Esophagus squamous epithelium (tissue), 5 donors: Measurements from ENCODE around the gene PLD3. TPM values are rescaled to one million over a fixed set of nuclear protein-coding genes. Genes with fewer than 3 reads are reported as not detected.
"Not testable (repeated sequence)": the region's sequence is repeated elsewhere in the genome, so short reads cannot be mapped to it uniquely, and the experiment has no call there.

Experiments
- DNase-seq: peaks from one replicate; lab custom pipeline; 2025; lab: John Stamatoyannopoulos, UW
- H3K27ac ChIP-seq, 4 donors: fragments of 200-600 bp; sonication (generic); one replicate each; pipeline ENCODE4 v1.5.1; 2016 to 2019; ENCODE audit warnings: mild to moderate bottlenecking in 1 of 4
- H3K27me3 ChIP-seq, 4 donors: fragments of 200-600 bp; sonication (generic); 1 replicate in 3 of 4; 2 replicates in 1 of 4; pipeline versions ENCODE4 v1.5.1 to v1.6.0; 2017 to 2021; ENCODE audit warnings: antibody characterized with exemption in 1 of 4
- H3K36me3 ChIP-seq, 3 donors: fragments of 200-600 bp; sonication (generic); one replicate each; pipeline ENCODE4 v1.5.1; 2016 to 2019
- H3K4me1 ChIP-seq, 3 donors: fragments of 200-600 bp; sonication (generic); one replicate each; pipeline ENCODE4 v1.5.1; 2017 to 2019
- H3K4me3 ChIP-seq, 4 donors: fragments of 200-600 bp; sonication (generic); 1 replicate in 3 of 4; 2 replicates in 1 of 4; pipeline ENCODE4 v1.5.1; 2016 to 2019; ENCODE audit warnings: mild to moderate bottlenecking in 2 of 4, moderate library complexity in 1 of 4
- H3K9me3 ChIP-seq, 3 donors: fragments of 200-600 bp; sonication (generic); one replicate each; pipeline ENCODE4 v1.5.1; 2016 to 2019
- CTCF ChIP-seq, 6 experiments: fragments of 450-650 bp in 4 of 6; fragments of 200-600 bp in 2 of 6; sonication (generic) in 2 of 6; IDR thresholded peaks; one replicate each; pipeline ENCODE4 v1.5.1; 2016 to 2019; ENCODE audit warnings: antibody characterized with exemption in 6 of 6, mild to moderate bottlenecking in 4 of 6, moderate library complexity in 4 of 6
- POLR2A ChIP-seq, 4 donors: fragments of 450-650 bp; IDR thresholded peaks; one replicate each; pipeline ENCODE4 v1.6.1; 2017; ENCODE audit warnings: antibody characterized with exemption in 4 of 4, mild to moderate bottlenecking in 4 of 4, moderate library complexity in 3 of 4
- WGBS, 2 donors: methylation state at CpG; one replicate each; pipeline ENCODE4 v1.1.5; 2018; 5-methylcytosine and 5-hydroxymethylcytosine counted together
- intact Hi-C: fragments of 100-400 bp; cut with DNase I; formaldehyde crosslinking; loops from one replicate; pipeline ENCODE4 v1.15.0; 2022
- total RNA-seq, 4 donors: library from RNA; depleted of rRNA; stranded (reverse); fragments of >200 nt; gene quantifications; one replicate each; pipeline ENCODE4 v1.1.0, GENCODE V29; 2016
- donor health status: DM: yes; HTN: yes; CAD: no.

Gene PLD3
- total RNA-seq, 4 donors from 2014 or later = 56.8 to 163 (median 128) TPM

DNA sequence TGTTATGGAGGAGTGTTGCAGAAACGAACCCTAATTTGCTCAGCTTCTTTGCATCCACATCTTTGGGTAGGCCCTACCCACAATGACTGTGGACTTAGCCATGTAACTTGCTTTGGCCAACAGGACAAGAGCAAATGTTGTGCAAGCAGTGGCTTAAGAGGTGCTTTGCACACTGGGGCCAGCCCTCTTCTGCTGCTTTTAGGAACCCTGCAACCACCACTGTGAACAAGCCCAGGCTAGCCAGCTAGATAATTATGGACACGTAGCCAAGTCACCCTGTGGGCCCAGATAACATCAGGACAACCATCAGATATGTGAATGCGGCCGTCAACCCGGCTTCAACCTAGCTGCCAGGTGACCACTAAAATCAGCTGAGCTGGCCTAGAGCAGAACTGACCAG is 17.4 kb upstream of the PLD3 start:
- Histone ChIP-seq H3K4me1 (peaks cover 0 to 5% (median 0%) of the 10 kb centered on the region in 3 donors), H3K27me3 (no peaks in the 10 kb centered on the region), H3K27ac (no peak overlapping the region), H3K4me3 (no peak overlapping the region), H3K9me3 (no peaks in the 10 kb centered on the region), H3K36me3 (peaks cover 19 to 97% (median 33%) of the 10 kb centered on the region in 3 donors)
- no peak for DNase-seq
- TF ChIP-seq POLR2A (IDR thresholded peaks at IDR 0.05) = no peak
- 71 to 82% methylated on average over 1 to 3 of the region's 5 CpGs for WGBS, 2 donors
- intact Hi-C loops = no loop called here

- TF ChIP-seq POLR2A (IDR thresholded peaks at IDR 0.05) (no peak), CTCF (IDR thresholded peaks at IDR 0.05) (no peak)
- WGBS, 2 donors = 75 to 84% methylated on average over 4 to 6 of the region's 6 CpGs
- no peaks in the 10 kb centered on the region for H3K27me3 ChIP-seq
- H3K9me3 ChIP-seq = no peaks in the 10 kb centered on the region
- no peak overlapping the region for H3K27ac ChIP-seq
- no peak overlapping the region for H3K4me3 ChIP-seq
- H3K36me3 ChIP-seq = peaks cover 15 to 90% (median 22%) of the 10 kb centered on the region in 3 donors
- intact Hi-C loops = no loop called here
- H3K4me1 ChIP-seq = peaks cover 0 to 5% (median 0%) of the 10 kb centered on the region in 3 donors
- no peak for DNase-seq
Measured at GRCh38 chr19:40332669-40333068, 15.8 kb upstream of the PLD3 start.

DNA sequence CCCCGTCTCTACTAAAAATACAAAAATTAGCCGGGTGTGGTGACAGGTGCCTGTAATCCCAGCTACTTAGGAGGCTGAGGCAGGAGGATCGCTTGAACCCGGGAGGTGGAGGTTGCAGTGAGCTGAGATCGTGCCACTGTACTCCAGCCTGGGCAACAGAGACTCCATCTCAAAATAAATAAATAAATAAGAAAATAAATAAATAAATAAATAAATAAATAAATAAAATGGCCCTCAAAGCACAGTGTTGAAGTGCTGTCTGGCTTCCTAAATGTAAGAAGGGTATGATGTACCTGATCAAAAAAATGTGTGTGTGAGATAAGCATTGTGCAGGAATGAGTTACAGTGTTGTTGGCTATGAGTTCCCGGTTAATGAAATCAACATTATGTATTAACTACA is 15.4 kb upstream of the PLD3 start:
- H3K9me3 ChIP-seq, DNase-seq, H3K4me3 ChIP-seq, H3K4me1 ChIP-seq, intact Hi-C loops, H3K27ac ChIP-seq, H3K27me3 ChIP-seq: not testable (repeated sequence)
- 83 to 91% methylated on average over 6 of the region's 6 CpGs for WGBS, 2 donors
- H3K36me3 ChIP-seq = peaks cover 14 to 86% (median 18%) of the 10 kb centered on the region in 3 donors

- Histone ChIP-seq H3K27me3 (no peaks in the 10 kb centered on the region), H3K36me3 (peaks cover 14 to 84% (median 15%) of the 10 kb centered on the region in 3 donors), H3K27ac (no peak overlapping the region), H3K9me3 (no peaks in the 10 kb centered on the region), H3K4me3 (no peak overlapping the region), H3K4me1 (peaks cover 0 to 5% (median 0%) of the 10 kb centered on the region in 3 donors)
- no peak for DNase-seq
- intact Hi-C loops = no loop called here
- no peak for TF ChIP-seq CTCF (IDR thresholded peaks at IDR 0.05)
- TF ChIP-seq POLR2A (IDR thresholded peaks at IDR 0.05) = no peak
Measured at GRCh38 chr19:40335101-40335500, 13.4 kb upstream of the PLD3 start.

DNA sequence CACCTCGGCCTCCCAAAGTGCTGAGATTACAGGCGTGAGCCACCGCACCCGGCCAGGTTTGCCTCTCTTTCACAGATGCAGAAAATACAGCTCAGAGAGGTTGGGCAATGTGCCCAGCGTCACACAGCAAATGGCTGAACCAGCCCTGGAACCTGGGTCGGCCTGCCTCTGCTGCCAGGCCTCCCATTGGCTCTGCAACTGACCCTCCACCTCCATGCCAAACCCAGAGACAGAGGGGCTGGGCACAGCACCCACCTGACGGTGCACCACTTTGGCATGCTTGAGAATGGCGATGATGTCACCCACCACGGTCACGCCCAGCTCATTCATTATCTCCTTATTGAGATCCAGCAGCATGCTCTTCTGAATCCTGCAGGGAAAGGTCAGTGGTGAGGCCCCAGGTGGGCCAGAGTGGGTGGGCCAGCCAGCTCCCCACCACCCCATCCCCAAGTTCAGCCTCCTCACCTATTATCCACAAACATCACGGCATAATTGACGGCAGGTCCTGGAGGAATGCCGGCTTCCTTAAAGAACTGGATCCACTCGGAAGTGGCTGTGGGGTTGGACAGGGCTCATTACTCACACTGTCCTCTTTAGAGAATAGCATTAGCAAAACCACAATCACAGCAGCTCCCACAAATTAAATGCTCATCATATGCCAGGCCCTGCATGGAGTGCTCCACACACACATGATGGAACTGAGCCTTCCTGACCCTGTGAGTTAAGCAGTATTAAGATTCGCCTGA is 12.5 kb upstream of the PLD3 start:
- intact Hi-C loops = no loop called here

More for the DNA sequence above, 12.5 kb upstream of the PLD3 start:
- WGBS, 2 donors = 97 to 100% methylated on average over 2 to 12 of the region's 15 CpGs
- Histone ChIP-seq H3K4me1 (peaks cover 0 to 3% (median 0%) of the 10 kb centered on the region in 3 donors), H3K9me3 (no peaks in the 10 kb centered on the region), H3K36me3 (peaks cover 10 to 85% (median 14%) of the 10 kb centered on the region in 3 donors), H3K27ac (no peak overlapping the region), H3K4me3 (no peak overlapping the region), H3K27me3 (no peaks in the 10 kb centered on the region)
- TF ChIP-seq CTCF (IDR thresholded peaks at IDR 0.05) (no peak), POLR2A (IDR thresholded peaks at IDR 0.05) (no peak)
- no peak for DNase-seq
